AG10803 (cell line): Measurements from ENCODE around the gene PHLDB2.

Source experiments
- DNase-seq: peaks from one replicate; pipeline ENCODE4 v3.0.0; 2010; ENCODE audit warnings: low read depth
- H3K4me3 ChIP-seq: 2 replicates; pipeline ENCODE4 v1.5.1; 2011; ENCODE audit warnings: mild to moderate bottlenecking, low read length, control low read depth
- TF ChIP-seq, protein P1 (sequence below): conservative IDR thresholded peaks from 2 replicates; pipeline ENCODE4 v1.5.1; 2011; ENCODE audit warnings: mild to moderate bottlenecking, low read length, control low read depth, inconsistent platforms

PHLDB2 gene

DNA sequence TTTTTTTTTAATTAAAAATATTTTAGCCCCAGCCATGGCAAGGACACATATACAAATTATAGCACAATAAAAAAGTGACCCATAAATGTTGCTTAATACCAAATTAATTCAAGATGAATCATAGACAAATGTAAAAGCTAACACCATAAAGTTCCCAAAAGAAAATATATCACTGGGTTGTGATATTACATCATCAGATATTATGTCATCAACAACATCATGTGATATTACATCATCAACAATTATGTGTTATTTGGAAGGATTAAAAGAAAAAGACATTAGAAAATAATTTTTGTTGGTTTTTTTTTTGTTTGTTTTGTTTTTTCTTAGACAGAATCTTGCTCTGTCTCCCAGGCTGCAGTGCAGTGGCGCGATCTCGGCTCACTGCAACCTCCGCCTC is 85.3 kb downstream of the PHLDB2 start:
- TF ChIP-seq, protein P1, sequence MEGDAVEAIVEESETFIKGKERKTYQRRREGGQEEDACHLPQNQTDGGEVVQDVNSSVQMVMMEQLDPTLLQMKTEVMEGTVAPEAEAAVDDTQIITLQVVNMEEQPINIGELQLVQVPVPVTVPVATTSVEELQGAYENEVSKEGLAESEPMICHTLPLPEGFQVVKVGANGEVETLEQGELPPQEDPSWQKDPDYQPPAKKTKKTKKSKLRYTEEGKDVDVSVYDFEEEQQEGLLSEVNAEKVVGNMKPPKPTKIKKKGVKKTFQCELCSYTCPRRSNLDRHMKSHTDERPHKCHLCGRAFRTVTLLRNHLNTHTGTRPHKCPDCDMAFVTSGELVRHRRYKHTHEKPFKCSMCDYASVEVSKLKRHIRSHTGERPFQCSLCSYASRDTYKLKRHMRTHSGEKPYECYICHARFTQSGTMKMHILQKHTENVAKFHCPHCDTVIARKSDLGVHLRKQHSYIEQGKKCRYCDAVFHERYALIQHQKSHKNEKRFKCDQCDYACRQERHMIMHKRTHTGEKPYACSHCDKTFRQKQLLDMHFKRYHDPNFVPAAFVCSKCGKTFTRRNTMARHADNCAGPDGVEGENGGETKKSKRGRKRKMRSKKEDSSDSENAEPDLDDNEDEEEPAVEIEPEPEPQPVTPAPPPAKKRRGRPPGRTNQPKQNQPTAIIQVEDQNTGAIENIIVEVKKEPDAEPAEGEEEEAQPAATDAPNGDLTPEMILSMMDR, result no peak
- H3K4me3 ChIP-seq, result no peak overlapping the region
- no peak for DNase-seq

DNA sequence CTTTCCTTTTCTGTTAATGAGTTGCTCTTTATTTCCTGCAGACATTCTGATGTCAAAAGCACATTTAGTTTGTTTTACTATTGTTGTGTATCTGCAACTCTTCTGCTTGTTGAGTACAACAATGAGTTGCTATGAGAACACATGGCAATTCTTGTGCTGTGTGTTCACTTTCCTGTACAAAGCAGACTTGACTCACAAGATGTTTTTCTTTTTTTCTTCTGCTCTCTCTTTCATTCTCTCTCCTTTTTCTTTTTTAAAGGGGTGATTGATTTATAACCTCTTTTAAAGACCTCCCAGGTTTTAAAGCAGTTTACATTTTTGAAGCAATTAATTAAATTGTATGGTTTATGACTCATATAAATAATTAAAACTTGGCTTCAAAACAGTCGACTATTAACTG is 88.2 kb downstream of the PHLDB2 start:
- DNase-seq, result peak; percentile 80
- H3K4me3 ChIP-seq, result no peak overlapping the region
- TF ChIP-seq, protein P1, result no peak

DNA sequence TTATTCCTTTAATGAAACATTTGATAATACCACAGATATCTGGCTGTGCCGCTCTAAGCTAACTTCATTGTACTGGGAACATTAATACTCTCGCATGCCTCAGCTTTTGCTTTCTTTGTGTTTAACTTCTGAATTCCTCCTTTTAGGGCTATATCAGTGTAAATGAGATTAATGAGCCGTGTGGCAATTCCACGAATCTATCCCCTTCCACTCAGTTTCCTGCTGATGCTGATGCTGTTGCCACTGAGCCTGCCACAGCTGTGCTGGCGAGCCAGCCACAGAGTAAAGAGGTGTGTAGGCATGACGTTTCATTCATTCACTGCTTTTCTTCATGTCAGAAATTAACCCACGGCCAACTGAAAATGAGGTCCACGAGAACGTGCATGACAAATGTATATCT is 89.7 kb downstream of the PHLDB2 start:
- DNase-seq, result no peak
- TF ChIP-seq, protein P1, result no peak
- H3K4me3 ChIP-seq, result no peak overlapping the region

DNA sequence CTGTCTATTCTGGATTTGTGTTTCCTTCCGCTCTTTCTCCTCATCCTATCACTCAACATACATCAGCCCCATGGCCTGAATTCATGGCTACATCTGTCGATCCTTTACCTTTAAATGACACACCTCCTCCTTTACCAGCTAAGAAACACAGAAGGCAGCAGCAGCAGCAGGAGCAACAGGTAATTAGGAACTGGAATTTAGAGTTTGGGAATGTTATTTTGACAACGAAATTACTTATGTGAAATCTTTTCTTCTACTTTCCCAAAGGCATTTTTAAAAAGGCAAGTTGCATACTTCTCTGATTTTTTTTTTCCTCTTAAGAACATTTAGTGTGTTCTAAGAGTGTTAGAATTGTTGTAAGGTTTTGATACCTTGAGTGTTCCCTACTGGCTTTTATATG is 90.6 kb downstream of the PHLDB2 start:
- no peak for DNase-seq
- no peak overlapping the region for H3K4me3 ChIP-seq
- TF ChIP-seq, protein P1, result no peak

DNA sequence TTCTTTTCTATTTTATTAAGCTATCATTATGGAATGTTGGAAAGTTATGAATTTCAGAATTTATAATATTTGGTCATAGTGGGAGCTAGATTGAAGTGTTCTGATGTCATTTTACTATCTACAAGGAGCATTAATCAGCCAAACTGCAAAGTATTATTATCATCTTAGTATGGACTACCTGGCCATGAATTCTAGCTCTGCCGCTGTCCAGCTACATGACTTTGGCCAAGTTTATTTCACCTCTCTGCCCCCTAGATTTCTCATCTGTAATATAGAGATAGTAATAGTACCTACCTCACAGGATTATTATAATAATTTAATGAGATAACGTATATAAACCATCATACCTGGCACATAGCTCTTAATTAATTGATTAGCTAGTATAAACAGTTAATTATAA is 92.0 kb downstream of the PHLDB2 start:
- H3K4me3 ChIP-seq, result no peak overlapping the region
- TF ChIP-seq, protein P1, result no peak
- no peak for DNase-seq

DNA sequence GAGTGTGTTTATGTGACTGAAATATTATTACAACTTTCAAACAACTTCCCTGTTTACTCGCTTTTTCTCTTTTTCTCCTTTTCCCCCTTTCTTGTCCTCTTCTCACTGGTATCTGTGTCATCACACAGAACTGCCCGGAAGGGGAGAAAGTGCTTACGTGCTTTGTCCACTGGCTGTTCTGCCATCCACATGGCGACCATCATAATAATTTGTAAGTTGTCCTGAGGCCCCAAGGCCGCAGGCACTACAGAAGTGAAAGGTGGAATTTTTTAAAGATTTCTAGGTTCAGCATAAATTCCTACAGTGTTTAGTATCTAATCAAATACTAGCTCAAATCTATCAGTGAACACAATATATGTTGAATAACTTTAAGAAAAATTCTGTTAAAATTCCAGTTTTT is 93.0 kb downstream of the PHLDB2 start:
- DNase-seq, result no peak
- TF ChIP-seq, protein P1, result no peak
- no peak overlapping the region for H3K4me3 ChIP-seq

DNA sequence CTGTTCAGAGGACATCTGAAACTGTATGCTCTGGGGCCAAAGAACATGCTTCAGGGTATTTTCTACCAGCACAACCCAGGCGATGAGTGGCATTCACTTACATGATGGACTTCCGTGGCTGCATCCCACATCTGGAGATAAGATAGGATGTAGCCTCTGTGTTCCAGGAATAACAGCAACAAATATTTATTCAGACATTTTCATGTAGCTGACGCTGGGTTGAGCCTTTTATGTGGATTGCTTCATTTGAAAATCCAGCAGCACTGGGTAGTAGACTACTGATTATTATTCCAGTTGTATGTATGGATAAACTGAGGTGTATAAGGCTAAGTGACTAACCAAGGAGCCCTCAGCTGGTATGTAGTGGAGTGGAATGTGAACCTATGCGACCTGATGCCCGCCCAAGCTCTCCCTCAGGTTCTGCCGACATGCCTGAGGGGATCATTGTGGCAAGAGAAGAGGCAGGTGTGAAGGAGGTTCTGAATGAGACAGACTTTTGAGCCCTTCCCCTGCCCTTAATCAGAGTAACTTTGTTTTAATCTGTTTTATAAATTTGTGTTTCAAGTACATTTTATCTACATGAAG is 93.9 kb downstream of the PHLDB2 start:
- DNase-seq, result no peak
- no peak overlapping the region for H3K4me3 ChIP-seq
- TF ChIP-seq, protein P1, result no peak
